Measurements from ENCODE around the gene FARS2.

FARS2 gene

GRCh38 chr6:5707281-5708045, 446.1 kb downstream of the FARS2 start:
- no peak for DNase-seq

GRCh38 chr6:5710516-5710915, 449.2 kb downstream of the FARS2 start:
- DNase-seq: no peak

GRCh38 chr6:5710936-5711335, 449.6 kb downstream of the FARS2 start:
- DNase-seq: no peak

- no peak for DNase-seq
Observed at GRCh38 chr6:5712349-5713215, 451.3 kb downstream of the FARS2 start.

- DNase-seq: no peak
Observed at GRCh38 chr6:5713519-5713918, 452.2 kb downstream of the FARS2 start.

GRCh38 chr6:5718231-5718947, 457.1 kb downstream of the FARS2 start:
- DNase-seq: no peak

- DNase-seq: no peak
Observed at GRCh38 chr6:5723841-5724691, 462.8 kb downstream of the FARS2 start.

- no peak for DNase-seq
Observed at GRCh38 chr6:5724911-5725310, 463.6 kb downstream of the FARS2 start.

- DNase-seq: no peak
Observed at GRCh38 chr6:5726976-5727718, 465.8 kb downstream of the FARS2 start.

- no peak for DNase-seq
Observed at GRCh38 chr6:5728351-5729079, 467.2 kb downstream of the FARS2 start.

GRCh38 chr6:5729080-5729434, 467.7 kb downstream of the FARS2 start:
- DNase-seq: no peak

- DNase-seq: no peak
Observed at GRCh38 chr6:5729813-5730517, 468.7 kb downstream of the FARS2 start.

GRCh38 chr6:5730585-5731263, 469.4 kb downstream of the FARS2 start:
- DNase-seq: no peak

- DNase-seq: no peak
Observed at GRCh38 chr6:5731435-5731834, 470.1 kb downstream of the FARS2 start.

GRCh38 chr6:5732496-5732895, 471.2 kb downstream of the FARS2 start:
- DNase-seq: no peak

GRCh38 chr6:5736016-5736738, 474.9 kb downstream of the FARS2 start:
- no peak for DNase-seq

GRCh38 chr6:5737460-5737859, 476.1 kb downstream of the FARS2 start:
- no peak for DNase-seq

GRCh38 chr6:5738211-5738610, 476.9 kb downstream of the FARS2 start:
- no peak for DNase-seq

- DNase-seq: no peak
Observed at GRCh38 chr6:5744497-5744896, 483.2 kb downstream of the FARS2 start.
